Pons (tissue), 1 donor: ENCODE data around the gene ZCCHC24.

Experiments used
- DNase-seq: peaks from one replicate; pipeline ENCODE4 v3.0.0-alpha.2; 2016; ENCODE audit warnings: low spot score

The ZCCHC24 gene

GRCh38 chr10:79445161-79445976, at the start of gene ZCCHC24:
ZCCHC24 (minus strand) TSS chr10:79445624; CDS start chr10:79445440, 184 bp downstream.
- peak; percentile 100 for DNase-seq

DNA sequence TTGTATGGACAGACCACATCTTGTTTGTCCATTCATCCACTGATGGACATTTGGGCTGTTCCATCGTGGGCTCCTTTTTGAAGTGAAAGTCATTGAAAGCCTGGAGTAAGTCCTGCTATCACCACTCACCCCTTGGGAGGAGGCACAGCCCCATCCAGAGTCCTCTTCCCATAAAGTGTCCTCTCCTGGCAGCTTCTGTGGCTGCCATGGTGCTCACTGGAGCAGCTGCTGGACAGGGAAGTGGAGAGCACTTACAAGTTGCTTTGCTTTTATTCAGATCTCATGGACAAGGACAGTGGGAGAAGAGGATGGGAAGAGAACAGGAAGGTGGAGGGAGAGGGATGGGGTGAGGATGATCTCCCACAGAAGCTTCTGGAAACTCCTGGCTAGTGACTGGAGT, 48.4 kb upstream of the ZCCHC24 start:
- no peak for DNase-seq

DNA sequence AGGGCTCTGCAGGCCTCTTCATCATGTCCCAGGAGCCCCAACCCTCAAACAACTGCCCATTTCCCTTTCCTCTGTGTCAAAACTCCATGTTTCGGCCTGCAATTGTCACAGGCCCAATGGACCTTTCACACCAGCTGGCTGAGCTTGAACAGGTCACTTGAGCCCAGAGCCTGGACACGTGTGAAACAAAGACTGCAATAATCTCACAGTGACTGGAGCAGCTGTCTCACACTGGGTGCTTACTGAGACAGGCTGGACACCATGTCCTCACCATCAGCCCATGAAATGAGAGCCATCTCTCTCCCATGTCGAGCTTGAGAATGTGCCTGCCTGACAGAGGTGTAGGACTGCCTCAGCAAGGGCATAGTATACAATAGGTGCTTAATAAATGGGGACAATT, 47.4 kb upstream of the ZCCHC24 start:
- DNase-seq = no peak

DNA sequence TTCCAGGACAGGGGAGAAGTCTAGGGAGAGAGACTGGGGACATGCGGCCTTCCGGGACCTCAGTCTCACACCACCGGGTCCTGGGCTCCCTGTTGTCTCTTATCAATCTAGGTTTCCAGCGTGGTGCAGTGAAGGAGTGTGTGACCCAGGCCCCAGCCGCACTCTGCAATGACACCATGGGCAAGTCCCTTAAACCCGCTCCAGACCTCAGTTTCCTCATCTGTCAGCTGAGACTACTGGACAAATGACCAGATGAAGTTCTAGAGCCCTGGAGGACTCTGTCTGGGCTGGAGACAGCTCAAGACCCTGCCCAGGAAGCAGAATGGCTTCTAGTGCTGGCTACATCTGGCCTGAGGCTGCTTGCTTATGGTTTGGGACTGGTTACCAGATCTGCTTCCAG, 46.8 kb upstream of the ZCCHC24 start:
- DNase-seq = no peak

- DNase-seq = no peak
Observed at GRCh38 chr10:79491143-79491835, 45.9 kb upstream of the ZCCHC24 start.

GRCh38 chr10:79490400-79491142, 45.1 kb upstream of the ZCCHC24 start:
- DNase-seq = no peak

DNA sequence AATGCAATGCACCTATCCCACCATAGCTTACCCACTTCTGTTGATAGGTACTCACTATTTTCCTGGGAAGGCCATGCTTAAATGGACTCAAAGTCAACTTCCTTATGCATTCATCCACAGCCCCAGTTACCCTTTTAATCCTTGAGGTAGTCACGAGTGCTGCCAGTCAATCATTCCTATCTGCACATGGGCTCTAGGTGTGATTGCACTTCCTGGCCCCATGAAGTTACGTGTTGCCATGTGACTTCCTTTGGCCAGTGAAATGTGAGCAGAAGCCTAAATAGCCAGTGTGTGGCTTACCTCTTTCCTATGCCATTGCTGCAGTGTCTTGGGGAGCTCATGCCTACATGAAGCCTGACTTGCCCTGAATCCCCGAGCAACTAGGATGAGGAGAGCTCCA, 43.4 kb upstream of the ZCCHC24 start:
- no peak for DNase-seq

GRCh38 chr10:79488336-79488735, 42.9 kb upstream of the ZCCHC24 start:
- no peak for DNase-seq

DNA sequence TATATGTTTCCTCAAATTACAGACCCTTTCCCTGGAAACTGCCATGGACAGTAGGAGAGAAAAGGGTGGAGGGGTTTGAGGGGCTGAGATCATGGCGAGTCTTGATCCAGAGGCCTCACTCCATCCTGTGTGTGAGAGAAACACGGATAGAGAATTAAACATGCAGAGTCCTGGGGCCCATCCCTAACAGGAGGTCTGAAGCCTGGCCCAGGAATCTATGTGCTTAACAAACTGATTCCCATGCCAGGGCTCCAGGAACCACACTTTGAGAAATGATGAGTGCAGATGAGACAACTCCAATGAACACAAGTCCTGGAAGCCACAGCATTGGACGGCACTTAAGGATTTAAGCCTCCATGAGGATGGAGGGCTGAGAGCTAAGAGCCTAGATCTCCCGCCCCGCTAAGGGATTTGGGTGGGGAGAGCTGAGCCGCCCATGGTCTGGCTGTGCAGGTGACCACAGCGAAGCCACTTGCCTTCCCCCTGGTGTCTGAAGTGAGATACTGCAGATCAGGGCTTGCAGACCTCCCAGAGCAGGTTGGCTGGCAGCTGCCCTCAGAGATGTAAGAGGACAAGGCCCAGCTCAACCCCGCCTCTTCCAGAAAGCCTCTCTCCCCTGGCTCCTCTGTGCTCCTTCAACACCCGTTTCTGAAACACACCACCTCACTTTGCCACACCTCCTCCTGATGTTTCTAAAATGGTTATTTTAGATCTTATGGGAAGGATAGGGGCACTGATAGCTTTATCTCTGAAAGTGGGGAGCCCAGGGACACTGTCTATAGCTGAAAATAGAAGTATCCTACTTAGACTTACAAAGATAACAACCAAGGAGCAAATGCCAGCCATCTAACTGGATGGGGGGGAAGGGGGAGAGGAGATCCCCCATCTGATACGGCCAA, 42.1 kb upstream of the ZCCHC24 start:
- DNase-seq = no peak

DNA sequence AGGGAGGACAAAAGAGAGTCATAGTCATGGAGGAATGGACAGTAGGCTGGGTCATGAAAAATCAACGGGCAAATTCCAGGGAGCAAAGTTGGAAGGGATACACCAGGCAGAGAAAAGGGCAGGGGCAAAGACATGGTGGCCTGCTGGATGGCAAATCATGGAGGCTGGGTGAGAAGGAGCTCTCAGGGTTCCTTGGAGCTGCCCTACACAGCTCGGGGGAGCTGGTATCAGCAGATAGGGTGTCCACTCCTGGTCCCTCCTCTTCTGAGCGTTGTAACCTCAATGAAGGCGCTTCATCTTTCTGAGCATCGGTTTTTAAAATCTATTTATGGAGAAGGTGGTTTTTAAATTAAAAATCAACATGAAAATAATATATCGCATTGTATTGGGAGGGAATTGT, 39.1 kb upstream of the ZCCHC24 start:
- DNase-seq = no peak

DNA sequence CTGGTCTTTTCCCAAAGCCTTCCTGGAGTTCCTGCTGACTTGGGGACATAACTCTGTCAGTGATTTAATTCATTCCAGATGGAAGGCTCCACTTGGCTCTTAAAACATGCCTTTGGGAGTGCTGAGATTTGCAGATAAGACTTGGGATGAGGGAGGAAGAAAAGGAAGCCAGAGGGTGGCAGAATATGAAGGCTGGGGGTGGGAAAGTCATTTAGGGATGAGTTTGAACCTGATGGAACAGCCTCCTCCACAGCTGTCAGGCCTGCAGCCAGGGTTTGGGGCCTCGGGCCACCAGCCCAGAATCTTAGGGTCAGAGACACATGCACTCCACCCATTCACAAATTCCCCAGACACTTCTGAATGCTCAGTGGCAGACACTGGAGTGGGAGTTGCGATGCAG, 38.5 kb upstream of the ZCCHC24 start:
- DNase-seq = no peak

- DNase-seq = no peak
Observed at GRCh38 chr10:79483299-79483698, 37.9 kb upstream of the ZCCHC24 start.

DNA sequence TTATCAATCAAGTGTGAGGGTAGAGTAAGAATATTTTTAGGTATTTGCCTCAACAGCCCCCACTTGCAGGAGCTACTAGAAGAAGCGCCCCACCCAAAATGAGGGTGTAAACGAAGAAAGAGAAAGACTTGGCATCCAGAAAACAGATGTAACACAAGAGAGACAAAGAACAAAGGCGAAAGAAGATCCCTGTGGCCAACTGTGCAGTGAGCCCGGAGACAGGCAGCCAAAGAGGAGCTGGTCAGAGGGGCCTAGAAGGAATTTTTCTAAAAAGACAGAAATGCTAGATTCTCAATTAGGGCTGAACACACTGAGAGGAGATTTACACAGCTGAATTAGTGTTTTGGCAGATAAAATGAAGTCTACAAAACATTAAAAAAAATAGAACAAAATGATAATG, 37.3 kb upstream of the ZCCHC24 start:
- DNase-seq = no peak

DNA sequence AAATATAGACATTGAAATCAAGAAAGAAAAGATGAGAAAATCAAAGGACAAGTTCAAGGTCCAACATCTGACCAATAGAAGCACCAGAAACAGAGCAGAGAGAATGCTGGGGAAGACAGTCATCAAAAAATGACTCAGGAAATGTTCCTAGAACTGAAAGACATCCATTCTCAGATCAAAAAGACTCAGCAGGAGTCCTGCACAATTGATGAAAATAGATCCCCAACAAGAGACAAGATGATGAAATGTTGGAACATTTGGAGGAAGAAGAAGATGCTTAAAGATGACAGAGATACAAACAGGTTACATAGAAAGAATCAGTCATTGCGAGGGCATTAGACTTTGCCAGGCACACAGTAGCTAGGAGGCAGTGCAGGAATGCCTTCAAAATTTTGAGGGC, 36.9 kb upstream of the ZCCHC24 start:
- no peak for DNase-seq

GRCh38 chr10:79479283-79479909, 34.0 kb upstream of the ZCCHC24 start:
- DNase-seq = no peak

GRCh38 chr10:79477456-79477855, 32.0 kb upstream of the ZCCHC24 start:
- DNase-seq = no peak

GRCh38 chr10:79476645-79477044, 31.2 kb upstream of the ZCCHC24 start:
- DNase-seq = no peak

- DNase-seq = no peak
Observed at GRCh38 chr10:79475877-79476276, 30.5 kb upstream of the ZCCHC24 start.

GRCh38 chr10:79475119-79475653, 29.8 kb upstream of the ZCCHC24 start:
- no peak for DNase-seq

GRCh38 chr10:79473496-79474095, 28.2 kb upstream of the ZCCHC24 start:
- no peak for DNase-seq

DNA sequence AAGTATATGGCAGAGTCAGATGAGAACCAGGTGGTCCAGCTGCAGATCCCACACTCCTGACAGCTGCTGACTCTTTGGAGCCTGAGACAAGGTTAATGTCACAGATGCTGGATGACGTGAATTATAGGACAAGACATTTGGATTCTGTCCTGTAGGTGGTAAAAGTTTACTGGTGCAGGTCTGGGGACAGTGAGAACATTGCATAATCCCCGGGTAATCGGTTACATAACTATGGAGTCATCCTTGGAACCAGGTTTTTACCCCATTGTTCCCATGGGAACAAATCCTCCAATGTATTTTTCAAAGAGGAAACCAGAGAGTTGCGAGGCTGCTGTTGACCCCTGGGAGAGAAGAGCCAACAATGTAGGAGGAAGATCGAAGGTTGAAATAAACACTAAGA, 27.5 kb upstream of the ZCCHC24 start:
- DNase-seq = no peak
